CD8-positive, alpha-beta memory T cell (primary cell): ENCODE measurements around the gene EPB41L4A. TPM values are rescaled to one million over a fixed set of nuclear protein-coding genes. Genes with fewer than 3 reads are reported as not detected.

Experiments used
- CTCF ChIA-PET: fragments of 350-600 bp; sonication (Branson Sonifier 250); formaldehyde crosslinking; loops from one replicate; lab custom pipeline; 2021; ENCODE audit warnings: antibody characterized with exemption; lab: Charles Lee
- POLR2A ChIA-PET: fragments of 350-600 bp; sonication (Branson Sonifier 250); formaldehyde crosslinking; loops from one replicate; lab custom pipeline; 2021; ENCODE audit warnings: antibody characterized with exemption; lab: Charles Lee
- DNase-seq, 5 donors: peaks; one replicate each; pipeline versions ENCODE4 v3.0.0 to v3.0.0-alpha.2; 2020 to 2022; ENCODE audit warnings: mixed read lengths in 1 of 5
- H3K27ac ChIP-seq: one replicate; pipeline ENCODE4 v1.7.0; 2013; ENCODE audit warnings: low read depth, mild to moderate bottlenecking, low read length, moderate library complexity
- H3K27me3 ChIP-seq: 2 replicates; pipeline ENCODE4 v1.7.0; 2013; ENCODE audit warnings: low read length, mild to moderate bottlenecking; ENCODE audit not compliant: insufficient read depth, poor library complexity, severe bottlenecking
- H3K36me3 ChIP-seq: 2 replicates; pipeline ENCODE4 v1.7.0; 2013; ENCODE audit warnings: mild to moderate bottlenecking, low read length, moderate library complexity; ENCODE audit not compliant: insufficient read depth
- H3K4me1 ChIP-seq: 2 replicates; pipeline ENCODE4 v1.7.0; 2013; ENCODE audit warnings: mild to moderate bottlenecking, low read length, moderate library complexity; ENCODE audit not compliant: insufficient read depth
- H3K4me3 ChIP-seq: 2 replicates; pipeline ENCODE4 v1.7.0; 2013; ENCODE audit warnings: mild to moderate bottlenecking, low read length
- H3K9me3 ChIP-seq: 2 replicates; pipeline ENCODE4 v1.7.0; 2013; ENCODE audit warnings: mild to moderate bottlenecking, low read length
- H3K27ac Mint-ChIP-seq, 8 donors: one replicate each; pipeline ENCODE4 v1.8.0; 2020 to 2021; ENCODE audit warnings: mixed read lengths in 8 of 8, mild to moderate bottlenecking in 6 of 8, inconsistent platforms in 3 of 8, moderate library complexity in 3 of 8
- H3K27me3 Mint-ChIP-seq, 2 donors: one replicate each; pipeline ENCODE4 v1.8.0; 2020 to 2021; ENCODE audit warnings: mixed read lengths in 2 of 2, mild to moderate bottlenecking in 1 of 2, moderate library complexity in 1 of 2
- H3K36me3 Mint-ChIP-seq, 3 donors: one replicate each; pipeline ENCODE4 v1.8.0; 2020 to 2021; ENCODE audit warnings: mixed read lengths in 3 of 3, inconsistent platforms in 1 of 3, mild to moderate bottlenecking in 1 of 3
- H3K4me1 Mint-ChIP-seq, 3 donors: one replicate each; pipeline ENCODE4 v1.8.0; 2020 to 2021; ENCODE audit warnings: mixed read lengths in 3 of 3, inconsistent platforms in 1 of 3, mild to moderate bottlenecking in 1 of 3
- H3K4me3 Mint-ChIP-seq, 7 donors: one replicate each; pipeline ENCODE4 v1.8.0; 2020 to 2021; ENCODE audit warnings: mixed read lengths in 7 of 7, mild to moderate bottlenecking in 6 of 7, moderate library complexity in 4 of 7, inconsistent platforms in 2 of 7
- H3K9me3 Mint-ChIP-seq, 5 donors: one replicate each; pipeline ENCODE4 v1.8.0; 2020 to 2022; ENCODE audit warnings: mixed read lengths in 5 of 5, mild to moderate bottlenecking in 3 of 5, moderate library complexity in 2 of 5, inconsistent platforms in 1 of 5
- polyA plus RNA-seq: library from polyadenylated mRNA; unstranded; fragments of 300-500 nt; fragmentation: Illumina TruSeq; gene quantifications from one replicate; pipeline ENCODE4 v1.2.3, GENCODE V29; 2021
- total RNA-seq, 2 experiments: library from RNA; stranded (reverse); gene quantifications; one replicate each; pipeline ENCODE4 v1.2.3, GENCODE V29; 2021

Gene EPB41L4A
- total and polyA plus RNA-seq, 3 experiments from 2014 or later, result 0.04 to 0.45 (median 0.31) TPM

DNA sequence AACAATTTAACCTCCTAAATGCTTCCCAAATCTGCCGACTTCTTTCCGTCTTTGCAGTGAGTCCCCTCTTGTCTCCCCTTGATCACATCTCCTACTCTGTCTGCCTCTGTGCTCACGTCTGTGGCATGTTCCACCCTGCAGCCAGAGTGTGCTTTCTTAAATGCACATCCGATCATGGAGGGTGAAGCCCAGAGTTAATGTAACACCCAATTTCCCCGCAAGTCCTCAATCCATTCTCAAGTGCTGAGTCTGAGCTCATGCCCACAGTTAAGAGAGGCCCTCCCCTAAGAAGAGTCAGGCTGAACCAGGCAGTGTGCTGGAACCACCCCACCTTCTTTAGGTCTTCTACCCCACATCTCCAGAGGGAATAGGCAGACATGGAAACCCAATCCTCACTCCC is 164.8 kb downstream of the EPB41L4A start:
- Mint-ChIP-seq H3K9me3 (no peaks in the 10 kb centered on the region), H3K27me3 (peaks cover 3 to 10% of the 10 kb centered on the region in 2 donors), H3K4me1 (no peaks in the 10 kb centered on the region), H3K4me3 (no peak overlapping the region), H3K27ac (no peak overlapping the region), H3K36me3 (no peaks in the 10 kb centered on the region)
- ChIA-PET CTCF (no interaction called here), POLR2A (no interaction called here)
- Histone ChIP-seq H3K27me3 (no peaks in the 10 kb centered on the region), H3K4me1 (no peaks in the 10 kb centered on the region), H3K36me3 (no peaks in the 10 kb centered on the region), H3K9me3 (no peaks in the 10 kb centered on the region), H3K27ac (no peak overlapping the region), H3K4me3 (no peak overlapping the region)
- no peak for DNase-seq

DNA sequence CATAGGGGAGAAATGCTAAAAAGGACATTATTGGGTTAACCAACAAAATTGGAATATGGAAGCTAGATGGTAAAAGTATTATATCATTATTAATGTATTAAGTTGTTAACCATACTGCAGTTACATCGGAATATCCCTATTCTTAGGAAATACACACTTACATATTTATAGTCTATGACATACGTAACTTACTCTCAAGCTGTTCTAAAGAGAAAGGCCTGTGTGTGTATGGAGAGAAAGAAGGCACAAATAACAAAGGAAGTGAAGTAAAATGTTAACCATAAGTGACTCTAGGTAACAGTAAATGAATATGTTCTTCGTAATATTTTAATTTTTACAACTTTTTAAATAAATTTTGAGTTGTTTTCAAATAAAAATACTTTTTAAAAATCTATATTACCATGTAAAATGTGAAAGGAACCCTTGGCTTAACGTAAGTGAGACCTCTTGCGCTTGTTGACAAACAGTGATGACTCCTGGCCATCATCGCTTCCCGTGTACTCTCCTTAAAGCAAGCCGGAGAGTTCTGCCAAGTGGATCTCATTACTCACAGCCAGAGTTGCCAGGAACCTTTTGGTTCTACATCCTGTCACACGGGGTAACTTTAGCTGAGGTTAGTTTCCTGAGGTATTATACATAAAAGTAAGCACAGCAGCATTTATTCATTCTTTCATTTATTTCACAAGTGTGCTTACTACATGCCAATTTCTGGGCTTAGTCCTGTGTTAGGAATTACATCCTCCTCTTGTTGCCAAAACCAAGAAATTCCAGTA is 165.4 kb downstream of the EPB41L4A start:
- H3K36me3 Mint-ChIP-seq, result no peaks in the 10 kb centered on the region
- no peak overlapping the region for H3K4me3 ChIP-seq
- H3K9me3 Mint-ChIP-seq, result no peaks in the 10 kb centered on the region

DNA sequence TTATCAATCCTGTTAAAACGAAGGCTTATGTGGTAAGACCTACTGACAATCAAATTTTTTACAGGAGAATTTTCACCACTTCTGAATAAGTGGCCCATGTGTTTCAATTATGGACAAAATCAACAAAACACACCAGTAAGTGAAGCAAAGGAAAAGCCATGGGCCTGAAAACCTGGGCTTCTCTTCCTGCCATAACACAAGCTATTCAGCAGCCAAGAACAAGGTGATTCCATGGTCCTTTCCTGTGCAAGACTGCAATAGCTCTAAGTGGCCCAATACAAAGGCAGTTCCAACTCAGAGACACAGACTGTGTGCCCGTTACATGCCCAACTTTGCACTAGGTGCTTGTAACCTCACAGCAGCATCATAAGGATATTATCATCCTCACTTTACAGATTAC is 168.5 kb downstream of the EPB41L4A start:
- DNase-seq, result no peak
- H3K4me3 ChIP-seq, result no peak overlapping the region
- no peaks in the 10 kb centered on the region for H3K4me1 ChIP-seq
- H3K9me3 ChIP-seq, result no peaks in the 10 kb centered on the region
- H3K27me3 Mint-ChIP-seq, result peaks cover 3 to 5% of the 10 kb centered on the region in 2 donors
- H3K4me1 Mint-ChIP-seq, result no peaks in the 10 kb centered on the region
- no peaks in the 10 kb centered on the region for H3K9me3 Mint-ChIP-seq
- no peak overlapping the region for H3K27ac ChIP-seq
- H3K36me3 ChIP-seq, result no peaks in the 10 kb centered on the region
- POLR2A ChIA-PET, result no interaction called here
- H3K27ac Mint-ChIP-seq, result no peak overlapping the region
- H3K4me3 Mint-ChIP-seq, result no peak overlapping the region
- no peaks in the 10 kb centered on the region for H3K36me3 Mint-ChIP-seq
- CTCF ChIA-PET, result no interaction called here
- no peaks in the 10 kb centered on the region for H3K27me3 ChIP-seq

More for the DNA sequence above, 165.4 kb downstream of the EPB41L4A start:
- Histone ChIP-seq H3K4me1 (no peaks in the 10 kb centered on the region), H3K36me3 (no peaks in the 10 kb centered on the region), H3K27ac (no peak overlapping the region), H3K9me3 (no peaks in the 10 kb centered on the region), H3K27me3 (no peaks in the 10 kb centered on the region)
- ChIA-PET CTCF (no interaction called here), POLR2A (no interaction called here)
- Mint-ChIP-seq H3K27me3 (peaks cover 3 to 5% of the 10 kb centered on the region in 2 donors), H3K27ac (no peak overlapping the region), H3K4me3 (no peak overlapping the region), H3K4me1 (no peaks in the 10 kb centered on the region)
- no peak for DNase-seq

DNA sequence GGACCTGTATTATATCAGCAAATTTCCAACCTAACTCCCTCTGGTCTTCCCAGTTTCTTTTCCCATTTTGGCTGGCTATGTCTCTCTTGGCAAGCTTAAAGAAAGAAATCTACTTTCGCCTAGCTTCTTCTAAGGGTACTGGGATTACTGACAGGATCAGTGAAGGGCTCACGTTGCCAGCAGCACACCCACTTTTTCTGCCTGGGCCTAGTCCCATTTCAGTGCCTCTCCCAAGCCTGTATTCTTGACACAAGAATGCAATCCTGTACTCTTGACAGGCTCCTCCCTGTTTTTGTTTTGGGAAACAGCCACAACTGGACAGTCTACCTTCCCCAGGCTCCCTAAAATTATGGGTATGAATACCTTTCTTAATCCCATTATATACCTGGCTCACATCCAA is 170.5 kb downstream of the EPB41L4A start:
- H3K9me3 Mint-ChIP-seq, result no peaks in the 10 kb centered on the region
- H3K27me3 ChIP-seq, result no peaks in the 10 kb centered on the region
- no peaks in the 10 kb centered on the region for H3K4me1 Mint-ChIP-seq
- POLR2A ChIA-PET, result no interaction called here
- H3K4me3 Mint-ChIP-seq, result no peak overlapping the region
- H3K9me3 ChIP-seq, result no peaks in the 10 kb centered on the region
- H3K4me1 ChIP-seq, result no peaks in the 10 kb centered on the region
- H3K36me3 ChIP-seq, result no peaks in the 10 kb centered on the region
- H3K27ac ChIP-seq, result no peak overlapping the region
- peaks cover 3 to 14% of the 10 kb centered on the region in 2 donors for H3K27me3 Mint-ChIP-seq
- H3K27ac Mint-ChIP-seq, result no peak overlapping the region
- DNase-seq, result no peak
- no peak overlapping the region for H3K4me3 ChIP-seq
- H3K36me3 Mint-ChIP-seq, result no peaks in the 10 kb centered on the region
- CTCF ChIA-PET, result no interaction called here

DNA sequence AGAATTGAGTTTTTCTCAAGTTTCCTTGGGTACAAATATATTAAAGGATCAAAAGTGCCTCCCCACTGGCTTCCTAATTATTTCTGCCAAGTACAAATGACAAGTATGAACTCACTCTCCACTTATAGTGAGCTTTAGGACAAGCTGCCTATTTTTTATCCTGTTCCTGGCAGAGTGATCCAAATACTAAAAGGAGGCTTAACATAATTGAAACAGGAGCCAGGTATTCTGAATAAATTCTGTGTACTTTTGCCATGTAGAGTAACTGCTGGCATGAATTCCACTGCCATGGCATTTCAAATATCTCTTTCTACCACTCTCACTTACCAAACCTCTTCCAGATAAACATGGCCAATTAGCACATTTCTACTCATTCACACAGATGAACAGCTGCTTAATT is 171.1 kb downstream of the EPB41L4A start:
- Mint-ChIP-seq H3K9me3 (no peaks in the 10 kb centered on the region), H3K36me3 (no peaks in the 10 kb centered on the region), H3K4me1 (no peaks in the 10 kb centered on the region), H3K27ac (no peak overlapping the region), H3K4me3 (no peak overlapping the region), H3K27me3 (peaks cover 3 to 14% of the 10 kb centered on the region in 2 donors)
- Histone ChIP-seq H3K9me3 (no peaks in the 10 kb centered on the region), H3K36me3 (no peaks in the 10 kb centered on the region), H3K4me3 (no peak overlapping the region), H3K4me1 (no peaks in the 10 kb centered on the region), H3K27ac (no peak overlapping the region), H3K27me3 (no peaks in the 10 kb centered on the region)
- DNase-seq, result no peak
- CTCF ChIA-PET, result no interaction called here
- POLR2A ChIA-PET, result no interaction called here

DNA sequence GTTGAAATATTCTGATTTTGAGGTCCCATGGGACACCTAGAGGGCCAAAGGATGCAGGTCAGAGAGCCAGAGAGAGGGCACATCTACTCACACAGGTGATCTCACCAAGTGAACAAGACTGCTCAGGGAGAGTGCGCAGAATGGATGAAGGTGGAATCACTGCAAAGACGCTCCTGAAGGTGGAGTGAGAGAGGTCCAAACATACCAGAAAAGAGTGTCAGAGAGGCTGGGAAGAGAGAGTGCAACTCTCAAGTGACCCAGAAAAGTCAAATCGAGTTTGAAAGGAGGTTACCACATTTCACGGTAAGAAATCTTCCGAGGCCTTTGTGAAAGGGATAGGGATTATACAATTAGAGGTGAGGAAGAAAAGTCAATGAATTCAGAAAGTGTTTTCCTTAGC is 173.4 kb downstream of the EPB41L4A start:
- H3K27ac Mint-ChIP-seq, result no peak overlapping the region

DNA sequence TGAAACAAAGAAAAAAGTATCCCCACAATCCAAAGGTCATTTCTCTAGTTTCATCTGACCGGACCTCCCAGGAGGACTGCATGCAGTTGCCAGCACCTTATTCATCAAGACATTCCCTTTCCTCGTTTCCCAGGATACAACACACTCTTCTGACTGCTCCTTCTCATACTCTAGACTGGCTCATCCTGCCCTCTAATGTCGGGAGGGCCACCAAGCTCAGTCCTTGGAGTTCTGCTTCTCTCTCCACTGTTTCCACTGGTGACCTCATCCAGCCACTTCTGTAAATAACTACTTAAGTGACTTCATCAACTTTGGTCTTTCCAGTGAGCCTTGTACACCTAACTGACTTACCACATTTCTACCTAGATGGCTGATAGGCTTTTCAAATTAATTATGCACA is 179.1 kb downstream of the EPB41L4A start:
- Histone ChIP-seq H3K9me3 (no peaks in the 10 kb centered on the region), H3K27me3 (no peaks in the 10 kb centered on the region), H3K4me3 (no peak overlapping the region), H3K4me1 (no peaks in the 10 kb centered on the region), H3K27ac (no peak overlapping the region), H3K36me3 (no peaks in the 10 kb centered on the region)
- POLR2A ChIA-PET, result no interaction called here
- no peak for DNase-seq
- peaks cover 2 to 25% of the 10 kb centered on the region in 2 donors for H3K27me3 Mint-ChIP-seq
- no peak overlapping the region for H3K27ac Mint-ChIP-seq
- H3K9me3 Mint-ChIP-seq, result no peaks in the 10 kb centered on the region
- no peaks in the 10 kb centered on the region for H3K36me3 Mint-ChIP-seq
- no peak overlapping the region for H3K4me3 Mint-ChIP-seq
- CTCF ChIA-PET, result no interaction called here
- H3K4me1 Mint-ChIP-seq, result no peaks in the 10 kb centered on the region

More for the DNA sequence above, 173.4 kb downstream of the EPB41L4A start:
- ChIA-PET POLR2A (no interaction called here), CTCF (no interaction called here)
- Histone ChIP-seq H3K27ac (no peak overlapping the region), H3K27me3 (no peaks in the 10 kb centered on the region), H3K4me3 (no peak overlapping the region), H3K4me1 (no peaks in the 10 kb centered on the region), H3K36me3 (no peaks in the 10 kb centered on the region), H3K9me3 (no peaks in the 10 kb centered on the region)
- Mint-ChIP-seq H3K36me3 (no peaks in the 10 kb centered on the region), H3K4me1 (no peaks in the 10 kb centered on the region), H3K9me3 (no peaks in the 10 kb centered on the region), H3K27me3 (peaks cover 0 to 23% of the 10 kb centered on the region in 2 donors), H3K4me3 (no peak overlapping the region)
- DNase-seq, result no peak

DNA sequence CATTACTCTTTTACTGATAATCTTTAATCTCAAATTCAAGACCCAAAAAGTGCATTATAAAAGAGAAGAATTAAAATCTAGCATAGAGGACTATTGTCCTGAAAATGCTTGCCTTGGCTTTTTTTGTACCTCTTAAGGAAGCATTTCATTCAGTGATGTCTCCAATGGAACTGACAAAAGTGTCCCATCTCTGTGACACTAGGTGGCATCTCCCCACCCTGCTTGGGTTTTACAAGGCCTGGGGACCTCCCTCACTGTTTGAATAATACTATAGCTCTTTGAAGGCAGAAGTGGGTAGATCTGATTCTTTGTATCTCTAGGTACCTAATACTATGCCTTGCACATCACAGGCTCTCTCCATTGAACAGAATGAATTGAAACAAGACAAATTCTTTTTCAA is 180.6 kb downstream of the EPB41L4A start:
- Histone ChIP-seq H3K27ac (no peak overlapping the region), H3K36me3 (no peaks in the 10 kb centered on the region), H3K4me1 (no peaks in the 10 kb centered on the region), H3K27me3 (no peaks in the 10 kb centered on the region), H3K4me3 (no peak overlapping the region), H3K9me3 (no peaks in the 10 kb centered on the region)
- no peak overlapping the region for H3K4me3 Mint-ChIP-seq
- no peaks in the 10 kb centered on the region for H3K9me3 Mint-ChIP-seq
- H3K4me1 Mint-ChIP-seq, result no peaks in the 10 kb centered on the region
- ChIA-PET CTCF (no interaction called here), POLR2A (no interaction called here)
- H3K36me3 Mint-ChIP-seq, result no peaks in the 10 kb centered on the region
- DNase-seq, result no peak
- peaks cover 2 to 17% of the 10 kb centered on the region in 2 donors for H3K27me3 Mint-ChIP-seq
- H3K27ac Mint-ChIP-seq, result no peak overlapping the region
